ENCODE results near the gene SPC24.
"Not testable (repeated sequence)": the region's sequence is repeated elsewhere in the genome, so short reads cannot be mapped to it uniquely, and the experiment has no call there.

SPC24 gene

GRCh38 chr19:11136400-11137101 lies 19.0 kb downstream of the SPC24 start:
- FAIRE-seq: no peak
- no peak for DNase-seq (ENCODE audit: insufficient read length, low spot score)

- FAIRE-seq (no peak), DNase-seq (ENCODE audit: insufficient read length, low spot score) (no peak)
These were observed 24.1 kb downstream of the SPC24 start for GRCh38 chr19:11131471-11131870.

GRCh38 chr19:11130824-11131455 lies 24.6 kb downstream of the SPC24 start:
- DNase-seq (ENCODE audit: insufficient read length, low spot score) (peak; percentile 82), FAIRE-seq (peak; percentile 49)

GRCh38 chr19:11127905-11128304 lies 27.7 kb downstream of the SPC24 start:
- FAIRE-seq: no peak
- DNase-seq (ENCODE audit: insufficient read length, low spot score): no peak

DNA sequence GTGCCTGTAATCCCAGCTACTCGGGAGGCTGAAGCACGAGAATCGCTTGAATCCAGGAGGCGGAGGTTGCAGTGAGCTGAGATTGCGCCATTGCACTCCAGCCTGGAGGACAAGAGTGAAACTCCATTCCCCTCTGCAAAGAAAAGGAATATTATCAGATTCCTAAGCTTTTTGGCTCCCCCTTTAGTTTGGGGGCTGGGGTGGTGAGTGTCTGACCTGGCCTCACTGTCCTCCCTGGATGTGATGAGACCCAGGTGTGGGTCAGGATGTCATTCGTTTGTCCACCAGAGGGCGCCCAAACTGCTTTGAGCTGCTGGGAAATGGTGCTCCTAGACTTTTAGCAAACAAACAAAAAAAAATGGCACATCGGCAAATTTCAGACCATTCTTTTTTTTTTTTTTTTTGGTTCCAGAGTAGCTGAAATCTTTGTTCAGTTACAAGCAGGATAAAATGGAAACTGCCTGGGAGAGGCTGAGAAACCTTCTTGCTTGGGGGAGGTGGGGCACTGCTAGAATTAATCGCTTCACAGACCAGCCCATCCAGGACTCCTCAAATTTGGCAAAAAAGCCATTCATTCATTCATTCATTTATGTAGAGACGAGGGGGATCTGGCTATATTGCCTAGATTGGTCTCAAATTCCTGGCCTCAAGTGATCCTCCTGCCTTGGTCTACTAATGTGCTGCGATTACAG lies 29.4 kb downstream of the SPC24 start:
- peak; percentile 70 for DNase-seq (ENCODE audit: insufficient read length, low spot score)
- peak; percentile 4 for FAIRE-seq

DNA sequence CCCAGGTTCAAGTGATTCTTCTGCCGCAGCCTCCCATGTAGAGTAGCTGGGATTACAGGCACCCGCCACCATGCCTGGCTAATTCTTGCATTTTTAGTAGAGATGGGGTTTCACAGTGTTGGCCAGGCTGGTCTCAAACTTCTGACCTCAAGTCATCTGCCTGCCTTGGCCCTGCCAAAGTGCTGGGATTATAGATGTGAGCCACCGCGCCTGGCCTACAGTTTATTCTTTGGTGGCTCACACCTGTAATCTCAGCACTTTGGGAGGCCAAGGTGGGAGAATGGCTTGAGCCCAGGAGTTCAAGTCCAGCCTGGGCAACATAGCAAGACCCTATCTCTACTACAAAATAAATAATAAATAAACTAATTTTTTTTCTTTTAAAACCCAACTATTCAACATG lies 31.4 kb downstream of the SPC24 start:
- FAIRE-seq; DNase-seq (ENCODE audit: insufficient read length, low spot score): not testable (repeated sequence)

GRCh38 chr19:11123114-11123513 lies 32.5 kb downstream of the SPC24 start:
- FAIRE-seq (no peak), DNase-seq (ENCODE audit: insufficient read length, low spot score) (no peak)

- not testable (repeated sequence) for DNase-seq (ENCODE audit: insufficient read length, low spot score); FAIRE-seq
These were observed 33.6 kb downstream of the SPC24 start for GRCh38 chr19:11121963-11122362.

- FAIRE-seq: no peak
- DNase-seq (ENCODE audit: insufficient read length, low spot score): no peak
These were observed 39.1 kb downstream of the SPC24 start for GRCh38 chr19:11116507-11116906.

GRCh38 chr19:11115895-11116446 lies 39.6 kb downstream of the SPC24 start:
- FAIRE-seq (no peak), DNase-seq (ENCODE audit: insufficient read length, low spot score) (no peak)

DNA sequence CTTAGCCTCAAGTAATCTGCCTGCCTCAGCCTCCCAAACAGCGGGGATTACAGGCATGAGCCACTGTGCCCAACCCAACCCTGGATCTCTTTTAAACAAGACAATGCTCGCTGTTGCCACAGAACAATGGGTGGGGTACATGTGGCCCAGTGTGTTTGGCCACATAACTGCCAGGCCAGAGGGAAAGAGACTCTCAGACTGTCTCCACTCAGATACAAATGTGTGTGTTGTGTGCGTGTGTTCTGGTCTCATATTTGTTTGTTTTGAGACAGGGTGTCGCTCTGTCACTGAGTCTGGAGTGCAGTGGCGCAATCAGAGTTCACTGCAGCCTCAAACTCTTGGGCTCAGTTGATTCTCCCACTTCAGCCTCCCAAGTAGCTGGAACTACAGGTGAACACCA lies 40.5 kb downstream of the SPC24 start:
- no peak for DNase-seq (ENCODE audit: insufficient read length, low spot score)
- FAIRE-seq: no peak

DNA sequence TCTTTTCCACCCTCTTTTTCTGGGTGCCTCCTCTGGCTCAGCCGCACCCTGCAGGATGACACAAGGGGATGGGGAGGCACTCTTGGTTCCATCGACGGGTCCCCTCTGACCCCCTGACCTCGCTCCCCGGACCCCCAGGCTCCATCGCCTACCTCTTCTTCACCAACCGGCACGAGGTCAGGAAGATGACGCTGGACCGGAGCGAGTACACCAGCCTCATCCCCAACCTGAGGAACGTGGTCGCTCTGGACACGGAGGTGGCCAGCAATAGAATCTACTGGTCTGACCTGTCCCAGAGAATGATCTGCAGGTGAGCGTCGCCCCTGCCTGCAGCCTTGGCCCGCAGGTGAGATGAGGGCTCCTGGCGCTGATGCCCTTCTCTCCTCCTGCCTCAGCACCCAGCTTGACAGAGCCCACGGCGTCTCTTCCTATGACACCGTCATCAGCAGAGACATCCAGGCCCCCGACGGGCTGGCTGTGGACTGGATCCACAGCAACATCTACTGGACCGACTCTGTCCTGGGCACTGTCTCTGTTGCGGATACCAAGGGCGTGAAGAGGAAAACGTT lies 42.4 kb downstream of the SPC24 start:
- FAIRE-seq (no peak), DNase-seq (ENCODE audit: insufficient read length, low spot score) (no peak)

- FAIRE-seq (no peak), DNase-seq (ENCODE audit: insufficient read length, low spot score) (no peak)
These were observed 43.8 kb downstream of the SPC24 start for GRCh38 chr19:11111771-11112144.

DNA sequence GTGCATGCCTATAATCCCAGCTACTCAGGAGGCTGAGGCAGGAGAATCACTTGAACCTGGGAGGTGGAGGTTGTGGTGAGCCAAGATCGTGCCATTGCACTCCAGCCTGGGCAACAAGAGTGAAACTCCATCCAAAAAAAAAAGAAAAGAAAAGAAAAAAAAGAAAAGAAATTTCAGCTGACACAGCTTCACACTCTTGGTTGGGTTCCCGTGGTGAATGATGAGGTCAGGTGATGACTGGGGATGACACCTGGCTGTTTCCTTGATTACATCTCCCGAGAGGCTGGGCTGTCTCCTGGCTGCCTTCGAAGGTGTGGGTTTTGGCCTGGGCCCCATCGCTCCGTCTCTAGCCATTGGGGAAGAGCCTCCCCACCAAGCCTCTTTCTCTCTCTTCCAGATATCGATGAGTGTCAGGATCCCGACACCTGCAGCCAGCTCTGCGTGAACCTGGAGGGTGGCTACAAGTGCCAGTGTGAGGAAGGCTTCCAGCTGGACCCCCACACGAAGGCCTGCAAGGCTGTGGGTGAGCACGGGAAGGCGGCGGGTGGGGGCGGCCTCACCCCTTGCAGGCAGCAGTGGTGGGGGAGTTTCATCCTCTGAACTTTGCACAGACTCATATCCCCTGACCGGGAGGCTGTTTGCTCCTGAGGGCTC lies 44.3 kb downstream of the SPC24 start:
- DNase-seq (ENCODE audit: insufficient read length, low spot score): no peak
- no peak for FAIRE-seq

DNA sequence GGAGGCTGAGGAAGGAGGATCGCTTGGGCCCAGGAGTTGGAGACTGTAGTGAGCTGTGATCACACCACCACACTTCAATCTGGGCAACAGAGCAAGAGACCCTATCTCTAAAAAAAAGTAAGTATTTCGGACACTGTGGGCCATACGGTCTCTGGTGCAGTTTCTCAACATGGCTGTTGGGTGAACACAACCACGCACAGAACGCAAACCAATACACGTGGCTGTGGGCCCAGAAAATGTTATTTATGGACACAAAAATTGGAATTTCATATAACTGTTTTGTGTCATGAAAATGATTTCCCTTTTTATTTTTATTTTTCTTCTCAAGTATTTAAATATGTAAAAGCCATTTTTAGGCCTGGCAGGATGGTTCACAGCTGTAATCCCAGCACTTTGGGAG lies 46.8 kb downstream of the SPC24 start:
- no peak for FAIRE-seq
- DNase-seq (ENCODE audit: insufficient read length, low spot score): no peak

- DNase-seq (ENCODE audit: insufficient read length, low spot score) (no peak), FAIRE-seq (no peak)
These were observed 49.1 kb downstream of the SPC24 start for GRCh38 chr19:11106477-11106876.

GRCh38 chr19:11105014-11105636 lies 50.5 kb downstream of the SPC24 start:
- no peak for DNase-seq (ENCODE audit: insufficient read length, low spot score)
- no peak for FAIRE-seq

DNA sequence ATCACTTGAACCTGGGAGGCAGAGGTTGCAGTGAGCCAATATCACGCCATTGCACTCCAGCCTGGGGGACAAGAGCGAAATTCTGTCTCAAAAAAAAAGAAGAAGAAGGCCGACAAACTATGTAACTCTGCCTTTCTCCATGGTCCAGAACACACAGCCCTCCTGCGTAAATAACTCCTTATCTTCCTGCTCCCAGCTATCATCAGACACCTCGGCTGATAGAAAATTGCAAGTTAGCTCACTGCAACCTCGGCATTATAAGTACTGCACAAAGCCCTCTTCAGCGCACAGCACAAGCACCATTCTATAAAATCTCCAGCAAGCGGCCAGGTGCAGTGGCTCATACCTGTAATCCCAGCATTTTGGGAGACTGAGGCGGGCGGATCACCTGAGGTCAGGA lies 51.9 kb downstream of the SPC24 start:
- not testable (repeated sequence) for DNase-seq (ENCODE audit: insufficient read length, low spot score)

GRCh38 chr19:11102944-11103343 lies 52.6 kb downstream of the SPC24 start:
- FAIRE-seq: no peak
- DNase-seq (ENCODE audit: insufficient read length, low spot score): no peak

More for the DNA sequence above, 51.9 kb downstream of the SPC24 start:
- FAIRE-seq: not testable (repeated sequence)

DNA sequence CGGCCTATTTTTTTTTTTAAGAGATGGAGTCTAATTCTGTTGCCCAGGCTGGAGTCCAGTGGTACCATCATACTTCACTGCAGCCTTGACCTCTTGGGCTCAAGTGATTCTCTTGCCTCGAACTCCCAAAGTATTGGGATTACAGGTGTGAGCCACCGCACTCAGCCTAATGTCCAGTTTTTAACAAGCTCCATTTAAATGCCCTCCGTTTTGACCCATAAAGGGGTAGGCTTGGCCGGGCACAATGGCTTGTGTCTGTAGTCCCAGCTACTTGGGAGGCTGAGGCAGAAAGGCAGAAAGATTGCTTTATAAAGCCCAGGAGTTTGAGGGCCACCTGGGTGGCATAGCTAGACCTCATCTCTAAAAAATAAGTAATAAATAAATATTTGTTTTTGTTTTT lies 54.5 kb downstream of the SPC24 start:
- FAIRE-seq (no peak), DNase-seq (ENCODE audit: insufficient read length, low spot score) (no peak)
